HG02973 (cell line): ENCODE data around the gene FOXF1.

Experiments
- ATAC-seq: cut with Tn5 transposase; IDR thresholded peaks from one replicate; pipeline ENCODE4 v1.9.1; 2021; ENCODE audit warnings: moderate library complexity; ENCODE audit not compliant: unreplicated experiment

Gene FOXF1

GRCh38 chr16:86510465-86511261 is at the start of gene FOXF1:
Gene FOXF1 (plus strand): TSS chr16:86510527. CDS start chr16:86510570, 43 bp downstream.
- ATAC-seq = no peak

- ATAC-seq = no peak
Observed at GRCh38 chr16:86461037-86461436, 49.3 kb upstream of the FOXF1 start.

DNA sequence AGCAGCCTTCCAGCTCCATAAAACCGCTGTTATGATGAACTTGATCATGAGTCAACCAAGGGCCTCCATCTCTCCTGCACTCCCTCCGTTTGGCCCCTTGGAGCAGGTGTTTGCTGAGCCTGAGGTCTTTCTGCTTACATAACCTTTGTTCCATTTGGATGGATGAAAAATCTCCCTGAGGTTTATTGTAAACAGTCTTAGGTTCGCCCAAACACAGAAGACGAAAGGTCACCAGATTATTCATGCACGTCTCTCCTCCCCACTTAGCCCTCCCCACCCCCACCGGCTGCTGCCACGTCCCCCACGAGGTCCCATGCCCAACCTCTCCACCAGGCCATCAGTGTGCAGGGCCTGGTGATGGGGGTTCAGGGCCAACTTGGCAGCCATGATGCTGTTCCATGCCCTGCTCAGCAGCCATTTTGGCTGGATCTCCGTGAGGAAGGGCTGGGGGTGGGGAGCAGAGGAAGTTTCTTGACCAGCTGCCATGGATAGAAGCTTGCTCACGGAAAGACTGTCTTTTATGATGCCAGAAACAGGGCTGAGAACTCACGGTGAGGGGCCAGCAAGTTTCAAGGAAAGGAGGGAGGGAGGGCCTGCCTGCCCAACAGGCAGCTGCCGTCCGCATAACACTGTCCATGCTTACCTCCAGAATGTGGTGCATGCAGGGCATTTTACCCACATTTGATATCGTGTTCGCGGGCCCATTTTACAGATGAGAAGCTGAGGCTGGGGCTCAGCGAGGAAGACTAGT is 47.8 kb upstream of the FOXF1 start:
- no peak for ATAC-seq

GRCh38 chr16:86464044-86464443 is 46.3 kb upstream of the FOXF1 start:
- no peak for ATAC-seq

GRCh38 chr16:86465434-86465833 is 44.9 kb upstream of the FOXF1 start:
- no peak for ATAC-seq

DNA sequence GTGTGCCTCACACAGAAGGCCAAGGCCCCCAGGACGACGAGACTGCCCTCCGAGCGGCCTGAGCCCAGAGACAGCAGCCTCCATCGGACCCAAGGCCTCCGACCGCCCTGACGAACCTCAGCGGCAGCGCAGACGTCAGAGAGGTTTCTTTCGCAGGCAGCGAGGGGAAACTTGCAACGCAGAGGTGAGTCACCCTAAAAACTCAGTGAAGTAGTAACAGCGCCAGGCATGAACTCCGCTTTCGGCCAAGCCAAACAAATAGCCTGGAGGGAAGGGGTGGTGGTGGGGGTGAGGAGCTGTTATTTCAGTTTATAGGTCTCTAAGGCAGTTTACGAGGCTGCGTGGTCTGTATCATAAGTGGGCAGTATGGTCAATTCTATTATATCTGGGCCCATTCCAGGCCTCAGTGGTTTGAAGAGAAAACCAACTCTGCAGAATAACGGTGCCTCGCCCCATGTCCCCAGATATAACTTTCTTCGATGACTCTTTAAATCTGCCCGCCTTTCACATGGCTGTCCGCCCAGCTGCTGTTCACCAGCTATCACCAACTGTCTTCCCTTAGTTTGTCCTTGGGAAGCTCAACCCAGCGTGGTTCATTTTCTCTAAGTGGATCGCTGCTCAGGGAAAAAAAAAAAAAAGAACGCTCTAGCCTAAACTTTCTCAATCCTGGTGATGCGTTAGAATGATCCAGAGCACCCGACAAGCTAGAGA is 43.5 kb upstream of the FOXF1 start:
- ATAC-seq = no peak

DNA sequence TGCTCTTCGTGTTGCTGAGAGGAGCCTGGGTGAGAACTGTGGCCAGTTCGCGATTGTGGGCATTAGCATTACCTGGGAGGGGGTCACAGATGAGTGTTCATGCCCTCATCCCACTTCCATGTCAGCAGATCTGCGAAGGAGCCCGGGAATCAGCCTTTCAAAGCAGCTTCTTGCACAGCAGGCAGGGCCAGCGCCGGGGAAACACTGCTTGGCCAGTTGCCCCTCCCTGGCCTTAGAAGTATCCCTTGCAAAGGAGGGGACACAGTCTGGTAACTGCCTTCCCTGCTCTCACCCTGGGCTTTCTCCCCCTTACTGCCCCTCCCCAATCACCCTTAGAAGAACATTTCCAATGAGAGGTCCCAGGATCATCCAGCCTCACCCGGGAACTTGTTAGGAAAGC is 42.8 kb upstream of the FOXF1 start:
- no peak for ATAC-seq

DNA sequence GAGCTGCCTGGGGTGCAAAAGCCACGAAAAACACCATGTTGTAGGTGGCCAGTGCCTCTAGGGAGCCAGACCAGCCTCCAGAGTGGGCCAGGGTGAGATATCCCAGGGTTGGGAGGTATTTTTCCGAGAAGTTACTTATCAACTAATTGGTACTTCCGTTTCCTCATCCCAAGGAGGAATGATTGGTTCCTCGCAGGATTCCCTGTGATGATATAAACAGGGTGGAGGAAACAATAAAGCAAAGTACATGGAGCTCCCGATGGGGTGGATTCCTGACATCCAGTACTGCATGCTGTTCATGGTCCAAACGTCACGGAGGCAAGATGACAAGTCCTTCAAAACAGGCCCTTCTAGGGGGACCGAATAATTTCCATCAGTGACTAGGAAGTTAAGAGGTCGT is 39.4 kb upstream of the FOXF1 start:
- no peak for ATAC-seq

DNA sequence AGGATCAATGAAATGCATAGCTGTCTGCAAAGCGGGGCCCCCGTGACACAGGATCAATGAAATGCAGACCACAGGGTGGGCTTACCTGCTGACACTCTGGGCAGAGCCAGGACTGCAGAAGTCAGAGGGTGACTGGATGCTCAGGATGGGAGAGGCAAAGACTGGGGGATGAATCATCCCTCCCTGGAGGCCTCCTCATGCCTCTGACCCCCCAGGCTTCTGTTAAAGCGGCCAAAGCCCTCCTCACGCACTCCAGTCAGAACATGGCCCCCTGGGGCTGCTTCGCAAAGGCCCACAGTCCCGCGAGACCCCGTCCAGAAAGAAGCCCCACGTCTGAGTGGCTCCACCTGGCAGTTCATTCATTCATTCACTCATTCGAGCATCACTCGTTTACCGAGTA is 38.4 kb upstream of the FOXF1 start:
- no peak for ATAC-seq

DNA sequence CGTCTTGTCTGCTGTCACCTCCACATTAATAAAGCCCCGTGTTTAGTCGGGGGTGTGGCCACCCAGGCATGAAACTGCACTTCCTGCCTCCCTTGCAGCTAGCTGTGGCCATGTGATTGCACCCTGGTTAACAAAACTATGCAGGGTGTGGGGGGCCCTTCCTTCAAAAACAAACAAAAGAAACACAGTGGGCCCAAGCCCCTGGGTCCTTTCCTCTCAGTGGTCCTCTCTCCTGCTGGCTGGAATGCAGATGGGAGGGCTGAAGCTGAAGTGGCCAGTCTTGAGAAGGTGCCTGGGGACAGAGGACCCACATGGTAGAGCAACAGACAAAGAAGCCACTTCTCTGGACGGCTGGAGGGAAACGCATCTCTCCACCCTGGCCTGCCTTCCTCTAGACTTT is 38.0 kb upstream of the FOXF1 start:
- no peak for ATAC-seq

DNA sequence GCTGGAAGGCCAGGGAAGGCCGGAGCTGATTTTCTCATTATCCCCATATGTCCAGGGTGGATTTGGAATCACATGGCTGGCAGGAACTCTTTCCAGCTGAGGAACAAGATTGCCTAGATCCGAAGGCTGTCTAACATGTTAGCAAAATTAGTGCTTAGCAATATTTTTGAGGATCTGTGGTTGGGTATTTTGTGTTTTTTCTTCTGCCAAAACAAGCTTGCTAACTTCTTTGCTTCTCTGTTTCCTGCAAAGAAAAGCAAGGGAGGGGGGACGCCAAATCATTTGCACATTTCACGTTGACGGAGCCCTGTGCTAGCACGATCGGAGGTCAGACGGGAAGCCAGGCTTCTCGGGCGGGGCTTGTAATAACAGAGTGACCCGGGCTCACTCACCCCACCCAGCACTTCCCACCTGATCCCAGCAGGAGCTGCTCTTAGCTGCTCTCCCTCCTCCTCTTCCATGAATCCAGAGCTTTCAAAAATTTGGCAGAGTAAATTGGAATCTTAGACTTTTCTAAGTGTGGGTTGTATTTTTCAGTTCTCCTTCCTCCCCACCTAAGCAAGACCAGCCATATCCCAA is 33.3 kb upstream of the FOXF1 start:
- no peak for ATAC-seq

DNA sequence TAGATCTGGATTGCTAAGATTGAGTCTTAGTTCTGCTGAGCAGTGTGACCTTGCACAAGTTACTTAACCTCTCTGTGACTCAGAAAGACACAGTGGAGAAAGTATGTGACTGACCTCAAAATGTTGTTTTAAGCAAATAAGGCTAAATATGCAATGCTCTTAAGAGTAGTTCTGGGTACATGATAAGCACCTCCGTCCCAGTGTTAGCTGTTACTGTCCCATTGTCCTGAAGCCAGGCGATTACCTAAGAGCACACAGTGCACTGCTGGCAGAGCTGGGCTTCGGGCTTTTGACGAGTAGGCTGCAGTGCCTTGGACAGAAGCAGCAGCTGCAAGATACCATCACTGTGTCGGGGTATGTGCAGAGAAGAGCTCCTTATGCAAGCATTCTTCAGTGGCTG is 32.7 kb upstream of the FOXF1 start:
- no peak for ATAC-seq

GRCh38 chr16:86478779-86479178 is 31.5 kb upstream of the FOXF1 start:
- no peak for ATAC-seq

DNA sequence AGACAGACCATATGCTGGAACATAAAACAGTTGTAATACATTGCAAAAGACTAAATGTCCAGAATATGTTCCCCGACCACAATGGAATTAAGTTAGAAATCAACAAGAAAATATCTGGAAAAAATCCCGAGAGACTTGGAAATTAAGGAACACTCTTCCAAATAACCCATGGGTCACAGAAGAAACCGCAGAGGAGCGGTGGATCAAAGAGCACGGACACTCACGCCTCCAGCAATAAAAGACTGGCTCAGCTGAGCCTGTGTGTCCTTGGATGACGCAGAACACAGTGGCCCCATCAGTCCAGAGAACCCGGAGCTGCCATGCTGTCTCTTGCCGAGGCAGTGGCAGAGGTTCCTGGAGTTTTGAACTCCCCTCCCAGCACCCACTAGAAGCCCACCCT is 30.9 kb upstream of the FOXF1 start:
- ATAC-seq = no peak

GRCh38 chr16:86480444-86480843 is 29.9 kb upstream of the FOXF1 start:
- no peak for ATAC-seq

GRCh38 chr16:86481607-86482006 is 28.7 kb upstream of the FOXF1 start:
- no peak for ATAC-seq

DNA sequence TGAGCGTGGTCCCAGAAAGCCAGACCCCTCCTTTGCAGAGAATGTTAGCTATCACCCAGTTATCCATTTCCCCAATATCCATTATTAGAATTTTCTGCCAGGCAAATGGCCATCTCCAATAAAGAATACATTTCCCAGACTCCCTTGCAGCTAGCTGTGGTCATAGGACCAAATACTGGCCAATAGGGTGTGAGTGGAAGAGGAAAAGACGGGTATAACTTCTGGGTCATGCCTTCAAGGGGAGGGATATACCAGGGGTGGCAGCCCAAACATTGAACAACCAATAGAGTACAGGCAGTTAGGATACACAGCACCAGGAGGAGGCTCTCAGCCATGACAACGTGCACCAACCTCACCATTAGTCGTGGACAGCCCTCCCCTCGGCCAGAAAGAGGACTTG is 26.1 kb upstream of the FOXF1 start:
- ATAC-seq = no peak

DNA sequence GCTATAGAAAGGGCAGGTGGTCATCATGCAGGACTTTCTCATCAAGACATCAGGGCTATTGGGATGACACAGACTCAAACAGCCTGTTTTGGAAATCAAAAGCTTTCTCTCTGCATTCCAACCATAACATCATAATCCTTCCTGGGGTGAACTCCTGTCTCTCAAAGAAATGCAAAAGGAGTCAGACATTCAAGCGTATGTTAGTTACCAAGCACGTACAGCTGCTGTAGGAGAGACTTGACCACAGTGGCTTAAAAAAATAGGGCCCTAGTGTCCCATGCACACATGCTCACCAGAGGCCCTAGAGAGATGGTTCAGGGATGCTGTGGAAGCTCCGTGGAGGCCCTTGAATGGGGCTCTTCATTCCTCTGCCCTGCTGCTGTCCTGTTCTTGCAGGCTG is 24.6 kb upstream of the FOXF1 start:
- ATAC-seq = no peak

- no peak for ATAC-seq
Observed at GRCh38 chr16:86490859-86491639, 19.3 kb upstream of the FOXF1 start.

- ATAC-seq = no peak
Observed at GRCh38 chr16:86491640-86492023, 18.7 kb upstream of the FOXF1 start.
